A673 (cell line): ENCODE data around the gene CPT1C. TPM values are rescaled to one million over a fixed set of nuclear protein-coding genes. Genes with fewer than 3 reads are reported as not detected.

ENCODE experiments used
- BruUV-seq: library from RNA; stranded (reverse); fragments of 400-500 nt; replicated peaks from 2 replicates; lab custom pipeline; 2021; lab: Mats Ljungman, UMichigan
- CTCF ChIA-PET: fragments of 300-600 bp; sonication (Branson Sonifier 250); formaldehyde crosslinking; loops from one replicate; lab custom pipeline; 2022; ENCODE audit warnings: antibody characterized with exemption; lab: Charles Lee
- POLR2A ChIA-PET: fragments of 300-600 bp; sonication (Branson Sonifier 250); formaldehyde crosslinking; loops from one replicate; lab custom pipeline; 2022; ENCODE audit warnings: antibody characterized with exemption; ENCODE audit not compliant: low non-redundant PET; lab: Charles Lee
- DNase-seq: peaks from one replicate; pipeline ENCODE4 v3.0.0-alpha.2; 2015; ENCODE audit warnings: low spot score
- H3K27ac ChIP-seq: fragments of 200-600 bp; sonication (generic); 2 replicates; pipeline ENCODE4 v1.5.1; 2016; ENCODE audit warnings: mixed run types, low read depth, mild to moderate bottlenecking, mixed read lengths, antibody characterized with exemption, low read length; ENCODE audit not compliant: poor library complexity, severe bottlenecking
- H3K27me3 ChIP-seq: fragments of 200-600 bp; sonication (generic); replicated peaks from 2 replicates; pipeline ENCODE4 v1.6.1; 2017; ENCODE audit warnings: mixed run types, low read depth, mild to moderate bottlenecking, mixed read lengths, antibody characterized with exemption, low read length; ENCODE audit not compliant: insufficient read depth, poor library complexity
- H3K36me3 ChIP-seq: fragments of 200-600 bp; sonication (generic); 2 replicates; pipeline ENCODE4 v1.6.1; 2016; ENCODE audit warnings: mixed run types, mild to moderate bottlenecking, mixed read lengths, antibody characterized with exemption, low read length; ENCODE audit not compliant: insufficient read depth, poor library complexity, severe bottlenecking
- H3K4me1 ChIP-seq: fragments of 200-600 bp; sonication (generic); 2 replicates; pipeline ENCODE4 v1.6.1; 2017; ENCODE audit warnings: mixed run types, mild to moderate bottlenecking, mixed read lengths, antibody characterized with exemption, low read length; ENCODE audit not compliant: insufficient read depth, poor library complexity, severe bottlenecking
- H3K4me3 ChIP-seq: fragments of 200-600 bp; sonication (generic); 2 replicates; pipeline ENCODE4 v1.5.1; 2016; ENCODE audit warnings: low read depth, mixed run types, mild to moderate bottlenecking, mixed read lengths, low read length; ENCODE audit not compliant: poor library complexity, severe bottlenecking
- H3K9me3 ChIP-seq: fragments of 200-600 bp; sonication (generic); 2 replicates; pipeline ENCODE4 v1.6.1; 2016; ENCODE audit warnings: mixed run types, low read depth, mild to moderate bottlenecking, mixed read lengths, antibody characterized with exemption, low read length; ENCODE audit not compliant: poor library complexity, severe bottlenecking
- EZH2 ChIP-seq: fragments of 200-600 bp; sonication (generic); IDR thresholded peaks from 2 replicates; pipeline ENCODE4 v1.6.1; 2017; ENCODE audit warnings: borderline replicate concordance, low read depth, mild to moderate bottlenecking, mixed read lengths, antibody characterized with exemption, low read length; ENCODE audit not compliant: poor library complexity, severe bottlenecking
- intact Hi-C: fragments of 100-400 bp; cut with micrococcal nuclease; formaldehyde crosslinking; loops from one replicate; pipeline ENCODE4 v1.10.0; 2022; ENCODE audit not compliant: unreplicated experiment
- microRNA-seq: library from miRNA; unstranded; fragments of <30 nt; microRNA quantifications from one replicate; pipeline ENCODE4 v1.2.0, GENCODE V29; 2021
- total RNA-seq: library from RNA; stranded (reverse); gene quantifications from 2 replicates; pipeline ENCODE4 v1.2.3, GENCODE V29; 2021
- TF ChIP-seq, protein P1 (sequence below): fragments of 300-800, 200-600 bp; sonication (generic); conservative IDR thresholded peaks from 2 replicates; pipeline ENCODE4 v1.5.1; 2017; ENCODE audit warnings: low read depth, mild to moderate bottlenecking, antibody characterized with exemption, low read length, moderate library complexity, mixed read lengths

CPT1C gene
- total RNA-seq, 1 experiment from 2014 or later, result 23.3 TPM

DNA sequence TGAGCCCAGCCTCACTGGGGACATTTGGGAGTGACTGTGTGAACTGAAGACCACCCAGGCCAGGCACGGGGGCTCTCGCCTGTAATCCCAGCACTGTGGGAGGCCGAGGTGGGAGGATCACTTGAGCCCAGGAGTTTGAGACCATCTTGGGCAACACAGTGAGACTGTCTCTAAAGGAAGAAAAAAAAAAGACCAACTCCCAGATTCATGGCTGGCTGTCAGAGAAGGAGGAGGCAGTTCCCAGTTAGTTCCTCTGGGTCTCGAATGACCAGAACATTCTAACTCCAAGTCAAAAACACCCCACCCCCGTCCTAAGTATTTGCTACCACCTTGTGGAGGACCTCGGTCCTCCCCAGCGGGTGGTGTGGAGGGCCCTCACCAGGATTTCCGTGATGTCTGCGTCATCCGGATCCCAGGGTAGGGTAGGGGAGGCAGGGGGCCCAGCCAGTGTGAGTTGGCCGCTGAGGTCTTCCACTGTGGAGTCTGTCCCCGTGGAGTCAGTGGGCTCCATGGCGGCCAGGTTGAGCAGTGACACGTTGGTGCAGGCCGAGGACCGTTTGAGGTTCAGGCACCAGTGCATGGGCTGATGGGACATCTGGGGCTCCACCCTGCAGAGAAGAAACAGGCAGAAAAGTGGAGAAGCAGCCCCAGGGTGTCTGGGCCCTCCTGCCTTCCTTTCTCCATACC is 70.9 kb downstream of the CPT1C start:
- peaks cover 8% of the 10 kb centered on the region for H3K4me1 ChIP-seq
- no peak for DNase-seq
- CTCF ChIA-PET, result interaction anchor here (0.5 kb wide), 1 partner anchor 224 kb away, joined by 3 read pairs; no protein-coding TSS in a partner anchor

DNA sequence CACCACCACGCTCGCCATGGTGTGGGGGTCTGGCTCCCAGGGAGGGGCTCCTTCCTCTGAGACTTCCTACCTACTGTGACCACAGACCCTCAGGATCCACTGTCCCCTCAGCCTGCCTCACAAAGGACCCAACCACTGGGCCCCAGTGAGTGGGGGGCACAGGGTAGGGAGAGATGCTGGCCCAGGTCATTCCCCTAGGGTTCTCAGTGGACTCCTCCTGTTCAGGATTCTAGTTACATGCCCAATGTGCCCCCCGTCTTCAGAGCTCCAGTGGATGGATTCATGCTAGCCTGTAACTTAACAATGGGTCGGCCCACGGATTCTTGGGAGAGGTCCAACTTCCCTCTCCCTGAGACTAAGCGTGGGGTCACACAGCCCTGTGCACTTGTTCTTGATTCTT is 72.3 kb downstream of the CPT1C start, which contains the start of gene TSKS:
Gene TSKS, minus strand, starts transcription at position 77 of the 400 bp plus-strand sequence. Its CDS starts 59 bp downstream, at position 18.
- peak within 1 kb of the TSS; percentile 23 for H3K27ac ChIP-seq
- H3K9me3 ChIP-seq, result no peaks in the 10 kb centered on the region
- H3K4me1 ChIP-seq, result peaks cover 15% of the 10 kb centered on the region
- H3K36me3 ChIP-seq, result no peaks in the 10 kb centered on the region
- ChIA-PET POLR2A (no interaction called here), CTCF (no interaction called here)
- intact Hi-C loops, result loop anchor here (10.0 kb wide), 1 partner anchor 162 kb away; the partner anchor contains the start of genes ATF5 and NUP62
- H3K4me3 ChIP-seq, result no peak within 1 kb of the TSS
- TF ChIP-seq, protein P1, sequence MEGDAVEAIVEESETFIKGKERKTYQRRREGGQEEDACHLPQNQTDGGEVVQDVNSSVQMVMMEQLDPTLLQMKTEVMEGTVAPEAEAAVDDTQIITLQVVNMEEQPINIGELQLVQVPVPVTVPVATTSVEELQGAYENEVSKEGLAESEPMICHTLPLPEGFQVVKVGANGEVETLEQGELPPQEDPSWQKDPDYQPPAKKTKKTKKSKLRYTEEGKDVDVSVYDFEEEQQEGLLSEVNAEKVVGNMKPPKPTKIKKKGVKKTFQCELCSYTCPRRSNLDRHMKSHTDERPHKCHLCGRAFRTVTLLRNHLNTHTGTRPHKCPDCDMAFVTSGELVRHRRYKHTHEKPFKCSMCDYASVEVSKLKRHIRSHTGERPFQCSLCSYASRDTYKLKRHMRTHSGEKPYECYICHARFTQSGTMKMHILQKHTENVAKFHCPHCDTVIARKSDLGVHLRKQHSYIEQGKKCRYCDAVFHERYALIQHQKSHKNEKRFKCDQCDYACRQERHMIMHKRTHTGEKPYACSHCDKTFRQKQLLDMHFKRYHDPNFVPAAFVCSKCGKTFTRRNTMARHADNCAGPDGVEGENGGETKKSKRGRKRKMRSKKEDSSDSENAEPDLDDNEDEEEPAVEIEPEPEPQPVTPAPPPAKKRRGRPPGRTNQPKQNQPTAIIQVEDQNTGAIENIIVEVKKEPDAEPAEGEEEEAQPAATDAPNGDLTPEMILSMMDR, result no peak
- TF ChIP-seq EZH2, result no peak
- no peaks in the 10 kb centered on the region for H3K27me3 ChIP-seq
- BruUV-seq, result no TSS peak
- DNase-seq, result no peak

More for the DNA sequence above, 70.9 kb downstream of the CPT1C start:
- intact Hi-C loops, result loop anchor here (10.0 kb wide), 1 partner anchor 163 kb away; the partner anchor contains the start of genes ATF5 and NUP62
- BruUV-seq, result no TSS peak
- no peaks in the 10 kb centered on the region for H3K27me3 ChIP-seq
- H3K27ac ChIP-seq, result no peak overlapping the region
- no peak for TF ChIP-seq EZH2
- TF ChIP-seq, protein P1, result no peak
- no peaks in the 10 kb centered on the region for H3K36me3 ChIP-seq
- H3K9me3 ChIP-seq, result no peaks in the 10 kb centered on the region
- POLR2A ChIA-PET, result interaction anchor here (0.6 kb wide), 1 partner anchor 168 kb away, joined by 7 read pairs; the partner anchor contains the start of gene NUP62
- H3K4me3 ChIP-seq, result no peak overlapping the region

Small RNA genes lying within 50 kb of the gene (microRNA-seq; reads per million reads assigned to microRNA genes)
- gene MIR5088, result not detected

Other genes starting within 250 kb of the CPT1C start
- gene SLC17A7, start 249.6 kb upstream of the CPT1C start, total RNA-seq, result 1.7 and 1.8 TPM in 2 replicates
- 122 and 131 TPM in 2 replicates for gene PIH1D1, start 239.3 kb upstream of the CPT1C start, total RNA-seq
- gene ALDH16A1, start 237.9 kb upstream of the CPT1C start, total RNA-seq, result 22.6 and 23.2 TPM in 2 replicates
- gene FLT3LG, start 216.9 kb upstream of the CPT1C start, total RNA-seq, result 6.5 and 6.9 TPM in 2 replicates
- gene RPL13A, start 203.5 kb upstream of the CPT1C start, total RNA-seq, result 2,390 and 2,393 TPM in 2 replicates
- gene RPS11, start 194.7 kb upstream of the CPT1C start, total RNA-seq, result 2,088 and 2,093 TPM in 2 replicates
- gene FCGRT, start 178.5 kb upstream of the CPT1C start, total RNA-seq, result 396 and 482 TPM in 2 replicates
- 82.9 and 95.3 TPM in 2 replicates for gene RCN3, start 163.1 kb upstream of the CPT1C start, total RNA-seq
- 169 and 178 TPM in 2 replicates for gene NOSIP, start 110.6 kb upstream of the CPT1C start, total RNA-seq
- 1.5 and 1.9 TPM in 2 replicates for gene PRRG2, start 109.8 kb upstream of the CPT1C start, total RNA-seq
- gene PRR12, start 99.9 kb upstream of the CPT1C start, total RNA-seq, result 51.4 and 54.0 TPM in 2 replicates
- 27.6 and 32.4 TPM in 2 replicates for gene RRAS, start 51.0 kb upstream of the CPT1C start, total RNA-seq
- 92.7 and 98.2 TPM in 2 replicates for gene SCAF1, start 48.9 kb upstream of the CPT1C start, total RNA-seq
- 81.7 and 88.0 TPM in 2 replicates for gene IRF3, start 25.3 kb upstream of the CPT1C start, total RNA-seq
- 97.4 and 99.1 TPM in 2 replicates for gene BCL2L12, start 25.2 kb upstream of the CPT1C start, total RNA-seq
- gene PRMT1, start 13.8 kb upstream of the CPT1C start, total RNA-seq, result 523 and 536 TPM in 2 replicates
- 4.3 TPM in 2 replicates for gene ADM5, start 1.5 kb upstream of the CPT1C start, total RNA-seq
- not detected in 2 replicates for gene TSKS, start 72.2 kb downstream of the CPT1C start, total RNA-seq
- gene AP2A1, start 75.9 kb downstream of the CPT1C start, total RNA-seq, result 80.1 and 98.5 TPM in 2 replicates
- 53.0 and 64.3 TPM in 2 replicates for gene FUZ, start 122.2 kb downstream of the CPT1C start, total RNA-seq
- 93.0 and 111 TPM in 2 replicates for gene MED25, start 127.2 kb downstream of the CPT1C start, total RNA-seq
- gene PTOV1, start 160.0 kb downstream of the CPT1C start, total RNA-seq, result 331 and 356 TPM in 2 replicates
- gene PNKP, start 176.5 kb downstream of the CPT1C start, total RNA-seq, result 122 and 130 TPM in 2 replicates
- 80.3 and 81.5 TPM in 2 replicates for gene AKT1S1, start 186.2 kb downstream of the CPT1C start, total RNA-seq
- 35.1 and 40.0 TPM in 2 replicates for gene TBC1D17, start 186.6 kb downstream of the CPT1C start, total RNA-seq
- gene IL4I1, start 205.8 kb downstream of the CPT1C start, total RNA-seq, result 1.3 TPM in 2 replicates
- 302 and 322 TPM in 2 replicates for gene ATF5, start 238.1 kb downstream of the CPT1C start, total RNA-seq
- 98.5 and 100 TPM in 2 replicates for gene NUP62, start 238.4 kb downstream of the CPT1C start, total RNA-seq